Measurements from ENCODE around the gene CLEC3B. TPM values are rescaled to one million over a fixed set of nuclear protein-coding genes. Genes with fewer than 3 reads are reported as not detected.
A peak's percentile ranks its signal among the peaks of the same experiment; 100 is the strongest.

Gene CLEC3B
- total and polyA plus RNA-seq, 4 donors, result 33.1 to 167 (median 90.3) TPM

DNA sequence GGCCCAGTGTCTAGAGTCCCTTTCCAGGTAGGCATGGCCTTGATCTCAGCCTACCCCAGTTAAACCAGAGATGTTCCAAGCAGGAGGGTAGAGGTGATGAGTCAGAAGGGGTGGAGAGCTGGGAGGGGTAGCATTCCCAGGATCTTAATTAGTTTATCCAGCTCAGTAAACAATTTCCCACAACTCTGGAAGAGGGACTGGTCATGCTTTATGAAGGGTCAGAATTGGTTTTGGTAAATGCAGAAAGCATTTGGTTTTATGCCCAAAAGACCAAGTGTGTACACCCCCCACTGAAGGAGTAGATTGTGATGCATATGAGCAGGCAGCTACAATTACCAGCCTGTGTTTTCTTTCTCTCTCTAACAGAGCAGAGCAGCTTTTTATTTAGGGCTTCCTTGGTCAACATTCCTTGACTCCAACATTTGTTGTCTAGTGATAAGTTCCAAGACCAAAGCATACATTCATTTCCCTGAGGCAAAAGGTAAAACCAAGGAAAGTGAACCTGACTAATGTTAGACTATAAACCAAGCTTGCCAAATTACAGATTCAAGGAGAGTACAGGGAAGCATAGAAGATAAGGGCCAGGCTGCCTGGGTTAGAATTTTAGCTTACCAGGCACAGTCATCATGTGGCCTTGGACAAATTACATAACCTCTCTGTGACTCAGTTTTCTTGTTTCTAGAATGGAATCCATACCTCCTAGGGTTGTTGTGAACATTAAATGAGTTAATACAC is 32.5 kb upstream of the CLEC3B start:
- ATAC-seq (ENCODE audit: insufficient read depth, low FRiP score) (peak; percentile 34), DNase-seq (no peak)
- H3K9me3 ChIP-seq (ENCODE audit: control insufficient read depth in 4 of 4, insufficient read depth in 3 of 4, low read length in 3 of 4), result no peaks in the 10 kb centered on the region
- no peak overlapping the region for H3K4me3 ChIP-seq
- TF ChIP-seq, protein P1, sequence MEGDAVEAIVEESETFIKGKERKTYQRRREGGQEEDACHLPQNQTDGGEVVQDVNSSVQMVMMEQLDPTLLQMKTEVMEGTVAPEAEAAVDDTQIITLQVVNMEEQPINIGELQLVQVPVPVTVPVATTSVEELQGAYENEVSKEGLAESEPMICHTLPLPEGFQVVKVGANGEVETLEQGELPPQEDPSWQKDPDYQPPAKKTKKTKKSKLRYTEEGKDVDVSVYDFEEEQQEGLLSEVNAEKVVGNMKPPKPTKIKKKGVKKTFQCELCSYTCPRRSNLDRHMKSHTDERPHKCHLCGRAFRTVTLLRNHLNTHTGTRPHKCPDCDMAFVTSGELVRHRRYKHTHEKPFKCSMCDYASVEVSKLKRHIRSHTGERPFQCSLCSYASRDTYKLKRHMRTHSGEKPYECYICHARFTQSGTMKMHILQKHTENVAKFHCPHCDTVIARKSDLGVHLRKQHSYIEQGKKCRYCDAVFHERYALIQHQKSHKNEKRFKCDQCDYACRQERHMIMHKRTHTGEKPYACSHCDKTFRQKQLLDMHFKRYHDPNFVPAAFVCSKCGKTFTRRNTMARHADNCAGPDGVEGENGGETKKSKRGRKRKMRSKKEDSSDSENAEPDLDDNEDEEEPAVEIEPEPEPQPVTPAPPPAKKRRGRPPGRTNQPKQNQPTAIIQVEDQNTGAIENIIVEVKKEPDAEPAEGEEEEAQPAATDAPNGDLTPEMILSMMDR (IDR thresholded peaks at IDR 0.05; ENCODE audit: control extremely low read depth, extremely low read depth), result no peak
- H3K4me1 ChIP-seq (ENCODE audit: control insufficient read depth in 5 of 5, insufficient read depth in 5 of 5, low read length in 5 of 5), result peaks cover 8 to 35% (median 12%) of the 10 kb centered on the region in 5 donors
- H3K9ac ChIP-seq (ENCODE audit: insufficient read depth in 1 of 2, low read length in 2 of 2), result no peak overlapping the region
- peaks cover 14 to 35% (median 20%) of the 10 kb centered on the region in 4 donors for H3K36me3 ChIP-seq (ENCODE audit: control insufficient read depth in 4 of 4, insufficient read depth in 4 of 4, low read length in 4 of 4)
- peak overlapping the region in 1 of 2 donors; percentile 34 for H3K27ac ChIP-seq (ENCODE audit: low read depth in 1 of 2, low read length in 1 of 2)
- no peaks in the 10 kb centered on the region for H3K27me3 ChIP-seq (ENCODE audit: control insufficient read depth in 3 of 3, insufficient read depth in 3 of 3, low read length in 2 of 3)

DNA sequence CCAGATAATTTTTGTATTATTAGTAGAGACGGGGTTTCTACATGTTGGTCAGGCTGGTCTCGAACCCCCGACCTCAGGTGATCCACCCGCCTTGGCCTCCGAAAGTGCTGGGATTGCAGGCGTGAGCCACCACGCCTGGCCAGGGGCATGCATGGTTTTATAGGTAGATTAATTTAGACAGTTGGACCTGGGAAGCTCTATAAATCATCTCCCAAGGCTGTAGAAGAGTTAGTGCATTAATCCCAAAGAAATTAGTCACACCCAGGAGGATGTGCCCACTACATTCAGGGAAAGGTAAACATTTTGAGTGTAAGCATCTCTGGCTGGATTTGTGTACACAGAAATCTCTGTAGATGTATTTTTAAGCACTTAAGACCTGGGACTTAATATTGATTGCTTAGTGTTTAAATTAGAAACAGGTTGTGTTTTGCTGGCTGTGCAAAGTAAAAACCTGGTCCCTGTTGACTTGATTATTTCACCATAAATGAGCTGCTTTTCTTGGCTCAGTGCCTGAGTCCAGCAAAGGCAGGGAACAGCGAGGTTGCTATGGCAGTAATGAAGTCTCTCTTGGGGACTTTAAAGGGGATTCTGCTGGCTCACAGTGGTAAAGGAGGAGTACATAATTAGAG is 30.8 kb upstream of the CLEC3B start:
- Histone ChIP-seq H3K27me3 (ENCODE audit: control insufficient read depth in 3 of 3, insufficient read depth in 3 of 3, low read length in 2 of 3) (no peaks in the 10 kb centered on the region), H3K4me1 (ENCODE audit: control insufficient read depth in 5 of 5, insufficient read depth in 5 of 5, low read length in 5 of 5) (peaks cover 8 to 29% (median 15%) of the 10 kb centered on the region in 5 donors), H3K27ac (ENCODE audit: low read depth in 1 of 2, low read length in 1 of 2) (no peak overlapping the region), H3K9ac (ENCODE audit: insufficient read depth in 1 of 2, low read length in 2 of 2) (peak overlapping the region; percentile 24 to 49), H3K36me3 (ENCODE audit: control insufficient read depth in 4 of 4, insufficient read depth in 4 of 4, low read length in 4 of 4) (peaks cover 11 to 36% (median 23%) of the 10 kb centered on the region in 4 donors), H3K9me3 (ENCODE audit: control insufficient read depth in 4 of 4, insufficient read depth in 3 of 4, low read length in 3 of 4) (no peaks in the 10 kb centered on the region), H3K4me3 (no peak overlapping the region)
- ATAC-seq (ENCODE audit: insufficient read depth, low FRiP score), result no peak
- WGBS, 2 donors, result 87 to 89% methylated on average over 8 of the region's 8 CpGs
- peak; percentile 80 to 93 (median 93) for DNase-seq
- TF ChIP-seq, protein P1 (IDR thresholded peaks at IDR 0.05; ENCODE audit: control extremely low read depth, extremely low read depth), result no peak

DNA sequence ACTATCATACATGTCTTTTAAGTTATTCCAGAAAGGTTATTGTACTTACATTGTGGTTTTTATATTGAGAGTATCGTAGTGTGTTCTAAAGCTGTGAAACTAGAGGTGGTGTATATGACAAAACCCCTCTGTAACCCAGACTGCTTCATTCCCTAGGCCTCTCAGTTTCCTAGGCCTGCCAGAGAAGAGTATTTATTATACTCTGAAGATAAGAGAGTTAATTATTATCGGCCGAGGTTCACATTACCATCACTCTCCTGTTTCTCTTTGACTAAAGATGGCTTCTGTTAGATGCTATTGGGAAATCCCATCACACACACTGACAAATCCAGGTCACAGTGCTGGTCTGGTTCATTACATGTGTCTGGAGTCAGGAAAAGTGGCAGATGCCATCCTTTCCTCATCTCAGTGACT is 29.5 kb upstream of the CLEC3B start:
- Histone ChIP-seq H3K36me3 (ENCODE audit: control insufficient read depth in 4 of 4, insufficient read depth in 4 of 4, low read length in 4 of 4) (peaks cover 2 to 40% (median 22%) of the 10 kb centered on the region in 4 donors), H3K9ac (ENCODE audit: insufficient read depth in 1 of 2, low read length in 2 of 2) (peak overlapping the region; percentile 21 to 24), H3K9me3 (ENCODE audit: control insufficient read depth in 4 of 4, insufficient read depth in 3 of 4, low read length in 3 of 4) (no peaks in the 10 kb centered on the region), H3K4me3 (no peak overlapping the region), H3K4me1 (ENCODE audit: control insufficient read depth in 5 of 5, insufficient read depth in 5 of 5, low read length in 5 of 5) (peaks cover 9 to 34% (median 15%) of the 10 kb centered on the region in 5 donors), H3K27me3 (ENCODE audit: control insufficient read depth in 3 of 3, insufficient read depth in 3 of 3, low read length in 2 of 3) (no peaks in the 10 kb centered on the region), H3K27ac (ENCODE audit: low read depth in 1 of 2, low read length in 1 of 2) (no peak overlapping the region)
- no peak for ATAC-seq (ENCODE audit: insufficient read depth, low FRiP score)
- WGBS, 2 donors, result 69 to 80% methylated on average over 3 of the region's 3 CpGs
- TF ChIP-seq, protein P1 (IDR thresholded peaks at IDR 0.05; ENCODE audit: control extremely low read depth, extremely low read depth), result no peak
- peak in 1 of 3 donors; percentile 47 for DNase-seq
